NCI-H1105 treated with DMSO at 0.1 percent for 48 hours (cell line): Measurements from ENCODE around the gene SLC17A2.

Experiments
- DNase-seq: peaks from one replicate; lab custom pipeline; 2025; lab: John Stamatoyannopoulos, UW

Gene SLC17A2

GRCh38 chr6:25919657-25920056 is 10.8 kb downstream of the SLC17A2 start:
- DNase-seq = no peak

- DNase-seq = no peak
Observed at GRCh38 chr6:25918083-25918683, 12.3 kb downstream of the SLC17A2 start.

- no peak for DNase-seq
Observed at GRCh38 chr6:25916789-25917490, 13.6 kb downstream of the SLC17A2 start.

GRCh38 chr6:25916330-25916729 is 14.2 kb downstream of the SLC17A2 start:
- DNase-seq = no peak

- no peak for DNase-seq
Observed at GRCh38 chr6:25913741-25914140, 16.8 kb downstream of the SLC17A2 start.

GRCh38 chr6:25911351-25911750 is 19.1 kb downstream of the SLC17A2 start:
- DNase-seq = no peak

- no peak for DNase-seq
Observed at GRCh38 chr6:25907475-25908014, 22.9 kb downstream of the SLC17A2 start.

- DNase-seq = no peak
Observed at GRCh38 chr6:25903467-25904099, 26.9 kb downstream of the SLC17A2 start.

- no peak for DNase-seq
Observed at GRCh38 chr6:25902071-25902470, 28.4 kb downstream of the SLC17A2 start.

GRCh38 chr6:25900843-25901242 is 29.6 kb downstream of the SLC17A2 start:
- DNase-seq = no peak

- no peak for DNase-seq
Observed at GRCh38 chr6:25899580-25900408, 30.7 kb downstream of the SLC17A2 start.

- no peak for DNase-seq
Observed at GRCh38 chr6:25899123-25899522, 31.4 kb downstream of the SLC17A2 start.

GRCh38 chr6:25898289-25898977 is 32.1 kb downstream of the SLC17A2 start:
- no peak for DNase-seq

GRCh38 chr6:25896252-25896651 is 34.2 kb downstream of the SLC17A2 start:
- DNase-seq = no peak

GRCh38 chr6:25895771-25896170 is 34.7 kb downstream of the SLC17A2 start:
- DNase-seq = no peak

GRCh38 chr6:25893778-25894177 is 36.7 kb downstream of the SLC17A2 start:
- DNase-seq = no peak

GRCh38 chr6:25892877-25893276 is 37.6 kb downstream of the SLC17A2 start:
- no peak for DNase-seq

GRCh38 chr6:25889877-25890853 is 40.3 kb downstream of the SLC17A2 start:
- DNase-seq = peak; percentile 68

- DNase-seq = no peak
Observed at GRCh38 chr6:25888626-25889025, 41.9 kb downstream of the SLC17A2 start.

GRCh38 chr6:25886066-25886465 is 44.4 kb downstream of the SLC17A2 start:
- no peak for DNase-seq
